Large intestine (tissue), 3 donors: ENCODE measurements around the gene IGF1R. TPM values are rescaled to one million over a fixed set of nuclear protein-coding genes. Genes with fewer than 3 reads are reported as not detected.
A peak's percentile ranks its signal among the peaks of the same experiment; 100 is the strongest.

Source experiments
- DNase-seq, 2 donors: peaks; one replicate each; pipeline versions ENCODE4 v3.0.0 to v3.0.0-alpha.2; 2013
- H3K27ac ChIP-seq: one replicate; pipeline ENCODE4 v1.5.1; 2013; ENCODE audit warnings: low read length
- H3K27me3 ChIP-seq: 2 replicates; pipeline ENCODE4 v1.6.1; 2013; ENCODE audit warnings: low read length; ENCODE audit not compliant: control insufficient read depth, insufficient read depth
- H3K36me3 ChIP-seq: 2 replicates; pipeline ENCODE4 v1.6.1; 2013; ENCODE audit warnings: low read length; ENCODE audit not compliant: control insufficient read depth, insufficient read depth
- H3K4me1 ChIP-seq: one replicate; pipeline ENCODE4 v1.6.1; 2013; ENCODE audit warnings: low read length; ENCODE audit not compliant: control insufficient read depth, insufficient read depth
- H3K4me3 ChIP-seq: one replicate; pipeline ENCODE4 v1.5.1; 2013; ENCODE audit warnings: low read length
- H3K9me3 ChIP-seq: one replicate; pipeline ENCODE4 v1.6.1; 2013; ENCODE audit warnings: mild to moderate bottlenecking, low read depth, low read length, moderate library complexity; ENCODE audit not compliant: control insufficient read depth
- WGBS: methylation state at CpG from one replicate; pipeline ENCODE4 v1.1.5; 2013; ENCODE audit warnings: low lambda C conversion rate; ENCODE audit not compliant: insufficient coverage; 5-methylcytosine and 5-hydroxymethylcytosine counted together
- polyA plus RNA-seq: library from polyadenylated mRNA; unstranded; fragments of 120-200 nt; gene quantifications from one replicate; pipeline ENCODE4 v1.2.1, GENCODE V29; 2013

Gene IGF1R
- polyA plus RNA-seq, 1 donor = 22.5 TPM

GRCh38 chr15:98824595-98824994, 176.3 kb downstream of the IGF1R start:
- 97% methylated on average over 5 of the region's 10 CpGs for WGBS
- peaks cover 4% of the 10 kb centered on the region for H3K36me3 ChIP-seq
- no peaks in the 10 kb centered on the region for H3K27me3 ChIP-seq
- H3K9me3 ChIP-seq = peaks cover 15% of the 10 kb centered on the region
- H3K27ac ChIP-seq = no peak overlapping the region
- no peaks in the 10 kb centered on the region for H3K4me1 ChIP-seq
- no peak for DNase-seq
- H3K4me3 ChIP-seq = no peak overlapping the region

- H3K9me3 ChIP-seq = peaks cover 25% of the 10 kb centered on the region
- no peaks in the 10 kb centered on the region for H3K4me1 ChIP-seq
- DNase-seq = no peak
- peaks cover 4% of the 10 kb centered on the region for H3K36me3 ChIP-seq
- no peak overlapping the region for H3K4me3 ChIP-seq
- H3K27ac ChIP-seq = no peak overlapping the region
- WGBS = no CpG with 5 or more reads among the region's 3 CpGs
- H3K27me3 ChIP-seq = no peaks in the 10 kb centered on the region
Observed at GRCh38 chr15:98826658-98827057, 178.3 kb downstream of the IGF1R start.

GRCh38 chr15:98827217-98827616, 178.9 kb downstream of the IGF1R start:
- Histone ChIP-seq H3K27me3 (no peaks in the 10 kb centered on the region), H3K27ac (no peak overlapping the region), H3K9me3 (peaks cover 30% of the 10 kb centered on the region), H3K4me1 (no peaks in the 10 kb centered on the region), H3K36me3 (peaks cover 4% of the 10 kb centered on the region), H3K4me3 (no peak overlapping the region)
- peak in 1 of 2 donors; percentile 7 for DNase-seq
- 80% methylated on average over 1 of the region's 3 CpGs for WGBS

- Histone ChIP-seq H3K4me3 (no peak overlapping the region), H3K36me3 (peaks cover 4% of the 10 kb centered on the region), H3K4me1 (no peaks in the 10 kb centered on the region), H3K27me3 (no peaks in the 10 kb centered on the region), H3K9me3 (peaks cover 21% of the 10 kb centered on the region), H3K27ac (no peak overlapping the region)
- WGBS = 100% methylated on average over 2 of the region's 4 CpGs
- no peak for DNase-seq
Observed at GRCh38 chr15:98830034-98830634, 181.8 kb downstream of the IGF1R start.

GRCh38 chr15:98834976-98835375, 186.6 kb downstream of the IGF1R start:
- H3K4me1 ChIP-seq = no peaks in the 10 kb centered on the region
- DNase-seq = no peak
- no peak overlapping the region for H3K4me3 ChIP-seq
- whole genome bisulfite sequencing = 100% methylated on average over 1 of the region's 1 CpG
- no peak overlapping the region for H3K27ac ChIP-seq
- H3K9me3 ChIP-seq = peaks cover 15% of the 10 kb centered on the region
- peaks cover 4% of the 10 kb centered on the region for H3K36me3 ChIP-seq
- no peaks in the 10 kb centered on the region for H3K27me3 ChIP-seq

GRCh38 chr15:98835876-98836275, 187.5 kb downstream of the IGF1R start:
- H3K27ac ChIP-seq = no peak overlapping the region
- no peak for DNase-seq
- no peak overlapping the region for H3K4me3 ChIP-seq
- no CpG with 5 or more reads among the region's 4 CpGs for WGBS
- no peaks in the 10 kb centered on the region for H3K27me3 ChIP-seq
- H3K4me1 ChIP-seq = no peaks in the 10 kb centered on the region
- peaks cover 4% of the 10 kb centered on the region for H3K36me3 ChIP-seq
- H3K9me3 ChIP-seq = peaks cover 11% of the 10 kb centered on the region

GRCh38 chr15:98838387-98839259, 190.3 kb downstream of the IGF1R start:
- Histone ChIP-seq H3K27me3 (no peaks in the 10 kb centered on the region), H3K27ac (no peak overlapping the region), H3K9me3 (no peaks in the 10 kb centered on the region), H3K4me1 (no peaks in the 10 kb centered on the region), H3K36me3 (peaks cover 4% of the 10 kb centered on the region), H3K4me3 (no peak overlapping the region)
- no peak for DNase-seq
- WGBS = no CpG with 5 or more reads among the region's 5 CpGs

- DNase-seq = no peak
- Histone ChIP-seq H3K4me1 (no peaks in the 10 kb centered on the region), H3K27me3 (no peaks in the 10 kb centered on the region), H3K9me3 (no peaks in the 10 kb centered on the region), H3K4me3 (no peak overlapping the region), H3K36me3 (no peaks in the 10 kb centered on the region), H3K27ac (no peak overlapping the region)
- WGBS = no CpG with 5 or more reads among the region's 5 CpGs
Observed at GRCh38 chr15:98840053-98840452, 191.7 kb downstream of the IGF1R start.

GRCh38 chr15:98841419-98841970, 193.2 kb downstream of the IGF1R start:
- Histone ChIP-seq H3K36me3 (no peaks in the 10 kb centered on the region), H3K4me1 (no peaks in the 10 kb centered on the region), H3K9me3 (no peaks in the 10 kb centered on the region), H3K27ac (no peak overlapping the region), H3K4me3 (no peak overlapping the region), H3K27me3 (no peaks in the 10 kb centered on the region)
- DNase-seq = no peak
- WGBS = no CpG with 5 or more reads among the region's 4 CpGs

- Histone ChIP-seq H3K27ac (no peak overlapping the region), H3K9me3 (no peaks in the 10 kb centered on the region), H3K27me3 (no peaks in the 10 kb centered on the region), H3K4me3 (no peak overlapping the region), H3K4me1 (no peaks in the 10 kb centered on the region), H3K36me3 (no peaks in the 10 kb centered on the region)
- no peak for DNase-seq
- 75% methylated on average over 2 of the region's 6 CpGs for WGBS
Observed at GRCh38 chr15:98842192-98842972, 194.0 kb downstream of the IGF1R start.
